ENCODE data around the gene GPHB5. TPM values are rescaled to one million over a fixed set of nuclear protein-coding genes. Genes with fewer than 3 reads are reported as not detected.
"Not testable (repeated sequence)": the region's sequence is repeated elsewhere in the genome, so short reads cannot be mapped to it uniquely, and the experiment has no call there.

Gene GPHB5
- total RNA-seq, 1 experiment from 2014 or later = not detected

- TF ChIP-seq, protein P1, sequence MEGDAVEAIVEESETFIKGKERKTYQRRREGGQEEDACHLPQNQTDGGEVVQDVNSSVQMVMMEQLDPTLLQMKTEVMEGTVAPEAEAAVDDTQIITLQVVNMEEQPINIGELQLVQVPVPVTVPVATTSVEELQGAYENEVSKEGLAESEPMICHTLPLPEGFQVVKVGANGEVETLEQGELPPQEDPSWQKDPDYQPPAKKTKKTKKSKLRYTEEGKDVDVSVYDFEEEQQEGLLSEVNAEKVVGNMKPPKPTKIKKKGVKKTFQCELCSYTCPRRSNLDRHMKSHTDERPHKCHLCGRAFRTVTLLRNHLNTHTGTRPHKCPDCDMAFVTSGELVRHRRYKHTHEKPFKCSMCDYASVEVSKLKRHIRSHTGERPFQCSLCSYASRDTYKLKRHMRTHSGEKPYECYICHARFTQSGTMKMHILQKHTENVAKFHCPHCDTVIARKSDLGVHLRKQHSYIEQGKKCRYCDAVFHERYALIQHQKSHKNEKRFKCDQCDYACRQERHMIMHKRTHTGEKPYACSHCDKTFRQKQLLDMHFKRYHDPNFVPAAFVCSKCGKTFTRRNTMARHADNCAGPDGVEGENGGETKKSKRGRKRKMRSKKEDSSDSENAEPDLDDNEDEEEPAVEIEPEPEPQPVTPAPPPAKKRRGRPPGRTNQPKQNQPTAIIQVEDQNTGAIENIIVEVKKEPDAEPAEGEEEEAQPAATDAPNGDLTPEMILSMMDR (conservative IDR thresholded peaks at IDR 0.05; ENCODE audit: low read depth, low read length) = no peak
- TF ChIP-seq EZH2 (IDR thresholded peaks at IDR 0.05; ENCODE audit: borderline replicate concordance, low read depth, low read length, poor library complexity, severe bottlenecking) = no peak
- POLR2A ChIA-PET (ENCODE audit: low non-redundant PET) = no interaction called here
- intact Hi-C loops (cut with micrococcal nuclease; ENCODE audit: unreplicated experiment) = no loop called here
- H3K27me3 ChIP-seq (replicated peaks; ENCODE audit: insufficient read depth, low read depth, low read length, poor library complexity) = no peaks in the 10 kb centered on the region
- H3K9me3 ChIP-seq (ENCODE audit: low read depth, low read length, poor library complexity, severe bottlenecking) = no peaks in the 10 kb centered on the region
- no peaks in the 10 kb centered on the region for H3K4me1 ChIP-seq (ENCODE audit: insufficient read depth, low read length, poor library complexity, severe bottlenecking)
- BruUV-seq (replicated peaks) = no TSS peak
- CTCF ChIA-PET = no interaction called here
- no peaks in the 10 kb centered on the region for H3K36me3 ChIP-seq (ENCODE audit: insufficient read depth, low read length, poor library complexity, severe bottlenecking)
- DNase-seq (ENCODE audit: low spot score) = no peak
- no peak overlapping the region for H3K27ac ChIP-seq (ENCODE audit: low read depth, low read length, poor library complexity, severe bottlenecking)
- H3K4me3 ChIP-seq (ENCODE audit: low read depth, low read length, poor library complexity, severe bottlenecking) = no peak overlapping the region
Observed at GRCh38 chr14:63322472-63322871, 3.7 kb upstream of the GPHB5 start.

GRCh38 chr14:63308723-63309317 lies 9.9 kb downstream of the GPHB5 start:
- POLR2A ChIA-PET (ENCODE audit: low non-redundant PET) = no interaction called here
- H3K9me3 ChIP-seq (ENCODE audit: low read depth, low read length, poor library complexity, severe bottlenecking) = no peaks in the 10 kb centered on the region
- no peaks in the 10 kb centered on the region for H3K36me3 ChIP-seq (ENCODE audit: insufficient read depth, low read length, poor library complexity, severe bottlenecking)
- H3K27ac ChIP-seq (ENCODE audit: low read depth, low read length, poor library complexity, severe bottlenecking) = no peak overlapping the region
- BruUV-seq (replicated peaks) = no TSS peak
- CTCF ChIA-PET = interaction anchor here (0.5 to 1.3 kb wide), 3 partner anchors 20 to 450 kb away, joined by 3 to 5 read pairs (median 4); no protein-coding TSS in a partner anchor
- H3K4me3 ChIP-seq (ENCODE audit: low read depth, low read length, poor library complexity, severe bottlenecking) = no peak overlapping the region
- H3K4me1 ChIP-seq (ENCODE audit: insufficient read depth, low read length, poor library complexity, severe bottlenecking) = no peaks in the 10 kb centered on the region
- peak; percentile 23 for DNase-seq (ENCODE audit: low spot score)
- H3K27me3 ChIP-seq (replicated peaks; ENCODE audit: insufficient read depth, low read depth, low read length, poor library complexity) = no peaks in the 10 kb centered on the region
- intact Hi-C loops (cut with micrococcal nuclease; ENCODE audit: unreplicated experiment) = no loop called here
- TF ChIP-seq, protein P1 (conservative IDR thresholded peaks at IDR 0.05; ENCODE audit: low read depth, low read length) = peak; percentile 70
- no peak for TF ChIP-seq EZH2 (IDR thresholded peaks at IDR 0.05; ENCODE audit: borderline replicate concordance, low read depth, low read length, poor library complexity, severe bottlenecking)

DNA sequence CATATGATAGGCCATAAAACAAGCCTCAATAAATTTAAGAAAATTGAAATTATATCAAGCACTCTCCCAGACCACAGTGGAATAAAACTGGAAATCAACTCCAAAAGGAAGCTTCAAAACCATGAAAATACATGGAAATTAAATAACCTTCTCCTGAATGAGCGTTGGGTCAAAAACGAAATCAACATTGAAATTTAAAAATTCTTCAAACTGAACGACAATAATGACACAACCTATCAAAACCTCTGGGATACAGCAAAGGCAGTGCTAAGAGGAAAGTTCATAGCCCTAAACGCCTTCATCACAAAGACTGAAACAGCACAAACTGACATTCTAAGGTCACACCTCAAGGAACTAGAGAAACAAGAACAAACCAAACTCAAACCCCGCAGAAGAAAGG lies 14.3 kb downstream of the GPHB5 start:
- H3K27ac ChIP-seq (ENCODE audit: low read depth, low read length, poor library complexity, severe bottlenecking); H3K9me3 ChIP-seq (ENCODE audit: low read depth, low read length, poor library complexity, severe bottlenecking); intact Hi-C loops (cut with micrococcal nuclease; ENCODE audit: unreplicated experiment); H3K27me3 ChIP-seq (replicated peaks; ENCODE audit: insufficient read depth, low read depth, low read length, poor library complexity); DNase-seq (ENCODE audit: low spot score); H3K4me3 ChIP-seq (ENCODE audit: low read depth, low read length, poor library complexity, severe bottlenecking); H3K4me1 ChIP-seq (ENCODE audit: insufficient read depth, low read length, poor library complexity, severe bottlenecking); H3K36me3 ChIP-seq (ENCODE audit: insufficient read depth, low read length, poor library complexity, severe bottlenecking); BruUV-seq (replicated peaks); POLR2A ChIA-PET (ENCODE audit: low non-redundant PET); CTCF ChIA-PET: not testable (repeated sequence)

DNA sequence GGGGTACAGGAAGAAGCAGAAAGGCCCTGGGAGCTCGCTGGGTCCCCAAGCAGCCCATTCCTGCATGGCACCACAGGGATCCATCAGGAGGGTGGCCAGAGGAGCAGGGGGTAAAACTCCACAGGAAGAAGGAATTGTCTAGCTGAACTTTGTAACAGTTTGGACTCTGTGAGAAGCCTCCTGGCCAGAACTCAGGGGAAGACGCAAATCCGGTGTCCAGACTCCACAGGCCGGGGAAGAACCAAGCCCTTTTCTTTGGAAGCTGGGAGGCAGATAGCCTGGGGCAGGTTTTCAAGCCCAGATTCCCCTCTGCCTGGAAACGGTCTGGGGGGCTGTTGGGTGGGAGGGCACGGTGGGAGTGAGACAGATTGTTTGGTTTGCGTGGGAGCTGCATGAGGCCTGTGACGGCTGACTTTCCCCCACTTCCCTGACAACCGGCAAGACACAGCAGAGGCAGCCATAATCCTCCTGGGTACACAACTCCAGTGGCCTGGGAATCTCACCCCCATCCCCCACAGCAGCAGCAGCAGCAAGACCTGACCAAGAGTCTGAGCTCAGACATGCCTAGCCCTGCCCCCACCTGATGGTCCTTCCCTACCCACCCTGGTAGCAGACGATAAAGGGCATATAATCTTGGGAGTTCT lies 16.7 kb downstream of the GPHB5 start:
- intact Hi-C loops (cut with micrococcal nuclease; ENCODE audit: unreplicated experiment) = no loop called here
- Histone ChIP-seq H3K27me3 (replicated peaks; ENCODE audit: insufficient read depth, low read depth, low read length, poor library complexity) (no peaks in the 10 kb centered on the region), H3K9me3 (ENCODE audit: low read depth, low read length, poor library complexity, severe bottlenecking) (no peaks in the 10 kb centered on the region), H3K36me3 (ENCODE audit: insufficient read depth, low read length, poor library complexity, severe bottlenecking) (no peaks in the 10 kb centered on the region), H3K4me3 (ENCODE audit: low read depth, low read length, poor library complexity, severe bottlenecking) (no peak overlapping the region), H3K27ac (ENCODE audit: low read depth, low read length, poor library complexity, severe bottlenecking) (no peak overlapping the region), H3K4me1 (ENCODE audit: insufficient read depth, low read length, poor library complexity, severe bottlenecking) (no peaks in the 10 kb centered on the region)
- DNase-seq (ENCODE audit: low spot score) = no peak
- no peak for TF ChIP-seq EZH2 (IDR thresholded peaks at IDR 0.05; ENCODE audit: borderline replicate concordance, low read depth, low read length, poor library complexity, severe bottlenecking)
- TF ChIP-seq, protein P1 (conservative IDR thresholded peaks at IDR 0.05; ENCODE audit: low read depth, low read length) = no peak
- CTCF ChIA-PET = no interaction called here
- BruUV-seq (replicated peaks) = no TSS peak
- POLR2A ChIA-PET (ENCODE audit: low non-redundant PET) = no interaction called here
